K562 (cell line): ENCODE data around the gene ICA1. TPM values are rescaled to one million over a fixed set of nuclear protein-coding genes. Genes with fewer than 3 reads are reported as not detected.

Experiments
- BHLHE40 ChIP-seq: IDR thresholded peaks from 2 replicates; pipeline ENCODE4 v1.6.1; 2011; ENCODE audit warnings: low read length, improper control_type of control experiment
- BRCA1 ChIP-seq, 2 experiments: fragments of 450-650 bp in 1 of 2; sonication (generic) in 1 of 2; formaldehyde crosslinking in 1 of 2; IDR thresholded peaks; 2 replicates each; pipeline versions ENCODE4 v1.5.0 to v1.6.1; 2017 to 2020; ENCODE audit warnings: mild to moderate bottlenecking in 1 of 2, missing genetic modification reagents in 1 of 2
- CUX1 ChIP-seq: fragments of 200-800 bp; sonication (Bioruptor generic); IDR thresholded peaks from 2 replicates; pipeline ENCODE4 v1.6.1; 2016; ENCODE audit warnings: missing genetic modification characterization, missing compliant biosample characterization
- FOXJ3 ChIP-seq: sonication (generic); formaldehyde crosslinking; IDR thresholded peaks from 2 replicates; pipeline ENCODE4 v1.4.0; 2020; ENCODE audit warnings: mild to moderate bottlenecking, missing genetic modification reagents
- HDGF ChIP-seq: fragments of 450-650 bp; IDR thresholded peaks from 2 replicates; pipeline ENCODE4 v1.6.1; 2016
- HOMEZ ChIP-seq: fragments of 250-450 bp; sonication (Bioruptor Pico); IDR thresholded peaks from 2 replicates; pipeline ENCODE4 v1.4.0; 2020; ENCODE audit warnings: mild to moderate bottlenecking, moderate library complexity
- NKRF ChIP-seq: fragments of 450-650 bp; IDR thresholded peaks from 2 replicates; pipeline ENCODE4 v1.6.1; 2016; ENCODE audit warnings: borderline replicate concordance
- PHF20 ChIP-seq: fragments of 450-650 bp; IDR thresholded peaks from 2 replicates; pipeline ENCODE4 v1.6.1; 2018; ENCODE audit not compliant: partially characterized antibody
- ZBTB1 ChIP-seq: sonication (generic); formaldehyde crosslinking; IDR thresholded peaks from 2 replicates; pipeline ENCODE4 v1.8.1; 2023; ENCODE audit warnings: missing genetic modification reagents, low read depth, mild to moderate bottlenecking, borderline replicate concordance
- ZBTB9 ChIP-seq: fragments of 450-650 bp; formaldehyde crosslinking; IDR thresholded peaks from 2 replicates; pipeline ENCODE4 v1.4.0; 2020; ENCODE audit warnings: mild to moderate bottlenecking, moderate library complexity
- ZNF395 ChIP-seq: fragments of 200-800 bp; sonication (Bioruptor generic); IDR thresholded peaks from 2 replicates; pipeline ENCODE4 v1.6.1; 2017; ENCODE audit warnings: missing genetic modification characterization, missing compliant biosample characterization
- ZNF511 ChIP-seq: sonication (generic); formaldehyde crosslinking; IDR thresholded peaks from 2 replicates; pipeline ENCODE4 v1.8.0; 2022; ENCODE audit warnings: mild to moderate bottlenecking, missing genetic modification reagents
- ZNF644 ChIP-seq: fragments of 200-800 bp; sonication (Bioruptor generic); IDR thresholded peaks from 2 replicates; pipeline ENCODE4 v1.6.1; 2016; ENCODE audit warnings: low read depth, missing genetic modification characterization, missing compliant biosample characterization
- polyA plus RNA-seq, 8 experiments: library from polyadenylated mRNA; depleted of rRNA in 4 of 8; stranded (reverse) in 5 of 8; unstranded in 3 of 8; fragments of >200 nt; fragmentation: Nextera tagmentation in 2 of 8; fragmentation: Illumina TruSeq in 1 of 8; extraction: Ambion mirVana in 2 of 8; extraction: Trizol in 1 of 8; gene quantifications; 2 replicates each; pipeline versions ENCODE4 v1.2.1 to v1.2.3, GENCODE V29; 2011 to 2014; ENCODE audit warnings: inconsistent platforms in 1 of 8, missing spikeins in 1 of 8
- total RNA-seq, 7 experiments: library from RNA; depleted of rRNA in 6 of 7; stranded (reverse); fragments of >200 nt in 6 of 7; fragmentation: Illumina TruSeq in 2 of 7; extraction: Trizol in 2 of 7; gene quantifications; 2 replicates each; pipeline versions ENCODE4 v1.2.1 to v1.2.3, GENCODE V29; 2011 to 2021; ENCODE audit warnings: low replicate concordance in 1 of 7

ICA1 gene
- total and polyA plus RNA-seq, 9 of the 15 experiments (the other 6 are each of a cell fraction or from before 2014, with no cell fraction given): 7.1 to 22.3 (median 16.4) TPM

GRCh38 chr7:8232999-8233847, 28.7 kb downstream of the ICA1 start (continued):
- TF ChIP-seq ZBTB9 (CRISPR knock-in tag) (no peak), PHF20 (no peak), ZBTB1 (CRISPR knock-in tag) (no peak), BRCA1 (IDR thresholded peaks at IDR 0.05) (no peak), BRCA1 (CRISPR knock-in tag; IDR thresholded peaks at IDR 0.05) (no peak), HOMEZ (CRISPR knock-in tag) (no peak), CUX1 (CRISPR knock-in tag) (peak; percentile 65; the same call in 1 of the 2 replicates), NKRF (peak; percentile 49; the same call in 1 of the 2 replicates), ZNF511 (CRISPR knock-in tag) (no peak), BHLHE40 (no peak), HDGF (no peak), ZNF395 (CRISPR knock-in tag) (peak; percentile 69; the same call in 1 of the 2 replicates), FOXJ3 (CRISPR knock-in tag) (no peak), ZNF644 (tag) (0 out of 2 replicates have a peak, but pooled peaks have one; percentile 53)
